ENCODE data around the gene FGF9. TPM values are rescaled to one million over a fixed set of nuclear protein-coding genes. Genes with fewer than 3 reads are reported as not detected.

The FGF9 gene
- total and polyA plus RNA-seq, 10 of the 15 experiments (the other 5 are each of a cell fraction or from before 2014, with no cell fraction given), result 0.05 to 1.5 (median 0.83) TPM

GRCh38 chr13:21689097-21689496 lies 18.2 kb downstream of the FGF9 start (continued):
- TF ChIP-seq EP300 (IDR thresholded peaks at IDR 0.05; ENCODE audit: borderline replicate concordance in 1 of 2, control insufficient read depth in 1 of 2, low read depth in 2 of 2, low read length in 2 of 2) (no peak), RUNX3 (IDR thresholded peaks at IDR 0.05; ENCODE audit: low read length) (no peak), RELB (IDR thresholded peaks at IDR 0.05; ENCODE audit: low read depth) (no peak)
- TF ChIP-seq, protein P1, sequence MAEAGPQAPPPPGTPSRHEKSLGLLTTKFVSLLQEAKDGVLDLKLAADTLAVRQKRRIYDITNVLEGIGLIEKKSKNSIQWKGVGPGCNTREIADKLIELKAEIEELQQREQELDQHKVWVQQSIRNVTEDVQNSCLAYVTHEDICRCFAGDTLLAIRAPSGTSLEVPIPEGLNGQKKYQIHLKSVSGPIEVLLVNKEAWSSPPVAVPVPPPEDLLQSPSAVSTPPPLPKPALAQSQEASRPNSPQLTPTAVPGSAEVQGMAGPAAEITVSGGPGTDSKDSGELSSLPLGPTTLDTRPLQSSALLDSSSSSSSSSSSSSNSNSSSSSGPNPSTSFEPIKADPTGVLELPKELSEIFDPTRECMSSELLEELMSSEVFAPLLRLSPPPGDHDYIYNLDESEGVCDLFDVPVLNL (IDR thresholded peaks at IDR 0.05; ENCODE audit: low read depth, low read length), result no peak

DNA sequence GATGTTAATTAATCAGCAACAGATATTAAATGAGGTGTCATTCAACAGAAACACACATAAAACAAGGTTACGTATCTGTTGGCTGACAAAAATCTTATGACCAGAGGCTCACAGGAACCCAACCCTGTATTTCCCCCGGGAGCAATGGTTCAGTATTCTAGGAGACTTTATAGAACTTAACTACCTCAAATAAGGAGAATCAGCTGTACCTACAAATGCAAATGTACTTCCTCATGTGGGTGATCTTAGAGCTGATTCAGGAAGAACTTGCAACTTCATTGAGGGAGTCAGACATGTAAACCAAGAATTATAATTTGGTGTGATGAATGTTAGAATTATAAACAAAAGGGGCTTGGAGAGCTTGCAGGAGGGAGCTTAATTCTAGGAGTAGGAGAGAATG lies 20.1 kb downstream of the FGF9 start:
- H3K27ac ChIP-seq (ENCODE audit: control insufficient read depth, insufficient read depth), result no peak overlapping the region
- ATAC-seq (no peak), FAIRE-seq (no peak), DNase-seq (ENCODE audit: low read depth, low spot score) (no peak)
- H3K9me3 ChIP-seq (replicated peaks; ENCODE audit: control insufficient read depth, insufficient read depth, low read length), result no peaks in the 10 kb centered on the region
- no peak overlapping the region for H3K4me2 ChIP-seq (ENCODE audit: control insufficient read depth, insufficient read depth)
- no peaks in the 10 kb centered on the region for H3K36me3 ChIP-seq (ENCODE audit: control insufficient read depth in 2 of 2, insufficient read depth in 2 of 2, low read length in 1 of 2)
- no peak overlapping the region for H3K9ac ChIP-seq (ENCODE audit: control insufficient read depth, insufficient read depth, low read length)
- no peaks in the 10 kb centered on the region for H3K79me2 ChIP-seq (ENCODE audit: control insufficient read depth, insufficient read depth, low read length)
- ChIA-PET CTCF (interaction anchor here (1.1 kb wide), 1 partner anchor 54 kb away, joined by 3 read pairs; no protein-coding TSS in a partner anchor), SMC1A (ENCODE audit: uncharacterized antibody, unreplicated experiment) (no interaction called here), POLR2A (no interaction called here), RAD21 (ENCODE audit: unreplicated experiment) (no interaction called here)
- H3K27me3 ChIP-seq (replicated peaks in 1 of 2; ENCODE audit: control insufficient read depth in 2 of 2, insufficient read depth in 2 of 2, low read length in 1 of 2), result no peaks in the 10 kb centered on the region; a peak in 1 of 4 replicates
- H3K4me1 ChIP-seq (ENCODE audit: control insufficient read depth, insufficient read depth, low read length), result peaks cover 3% of the 10 kb centered on the region; the same call in 1 of the 2 replicates
- H3K4me3 ChIP-seq, result no peak overlapping the region
- H4K20me1 ChIP-seq (ENCODE audit: control insufficient read depth, insufficient read depth), result no peaks in the 10 kb centered on the region
- WGBS (ENCODE audit: insufficient coverage, insufficient replicate concordance, low lambda C conversion rate, missing lambda C conversion rate), result 29% methylated on average over 2 of the region's 2 CpGs
- no peak overlapping the region for H2AFZ ChIP-seq (ENCODE audit: control insufficient read depth, low read depth, low read length)
- BruUV-seq (replicated peaks), result no TSS peak
- intact Hi-C loops (cut with micrococcal nuclease; ENCODE audit: unreplicated experiment) (no loop called here), in situ Hi-C loops (cut with MboI) (no loop called here)
- TF ChIP-seq RUNX3 (IDR thresholded peaks at IDR 0.05; ENCODE audit: low read length) (no peak), BACH1 (IDR thresholded peaks at IDR 0.05; ENCODE audit: borderline replicate concordance) (no peak), CBX5 (IDR thresholded peaks at IDR 0.05; ENCODE audit: low read depth) (no peak), USF1 (IDR thresholded peaks at IDR 0.05; ENCODE audit: borderline replicate concordance, extremely low read length, insufficient read depth, low read depth, low read length) (no peak), ZBTB11 (CRISPR knock-in tag; IDR thresholded peaks at IDR 0.05) (no peak)
- TF ChIP-seq, protein P2, sequence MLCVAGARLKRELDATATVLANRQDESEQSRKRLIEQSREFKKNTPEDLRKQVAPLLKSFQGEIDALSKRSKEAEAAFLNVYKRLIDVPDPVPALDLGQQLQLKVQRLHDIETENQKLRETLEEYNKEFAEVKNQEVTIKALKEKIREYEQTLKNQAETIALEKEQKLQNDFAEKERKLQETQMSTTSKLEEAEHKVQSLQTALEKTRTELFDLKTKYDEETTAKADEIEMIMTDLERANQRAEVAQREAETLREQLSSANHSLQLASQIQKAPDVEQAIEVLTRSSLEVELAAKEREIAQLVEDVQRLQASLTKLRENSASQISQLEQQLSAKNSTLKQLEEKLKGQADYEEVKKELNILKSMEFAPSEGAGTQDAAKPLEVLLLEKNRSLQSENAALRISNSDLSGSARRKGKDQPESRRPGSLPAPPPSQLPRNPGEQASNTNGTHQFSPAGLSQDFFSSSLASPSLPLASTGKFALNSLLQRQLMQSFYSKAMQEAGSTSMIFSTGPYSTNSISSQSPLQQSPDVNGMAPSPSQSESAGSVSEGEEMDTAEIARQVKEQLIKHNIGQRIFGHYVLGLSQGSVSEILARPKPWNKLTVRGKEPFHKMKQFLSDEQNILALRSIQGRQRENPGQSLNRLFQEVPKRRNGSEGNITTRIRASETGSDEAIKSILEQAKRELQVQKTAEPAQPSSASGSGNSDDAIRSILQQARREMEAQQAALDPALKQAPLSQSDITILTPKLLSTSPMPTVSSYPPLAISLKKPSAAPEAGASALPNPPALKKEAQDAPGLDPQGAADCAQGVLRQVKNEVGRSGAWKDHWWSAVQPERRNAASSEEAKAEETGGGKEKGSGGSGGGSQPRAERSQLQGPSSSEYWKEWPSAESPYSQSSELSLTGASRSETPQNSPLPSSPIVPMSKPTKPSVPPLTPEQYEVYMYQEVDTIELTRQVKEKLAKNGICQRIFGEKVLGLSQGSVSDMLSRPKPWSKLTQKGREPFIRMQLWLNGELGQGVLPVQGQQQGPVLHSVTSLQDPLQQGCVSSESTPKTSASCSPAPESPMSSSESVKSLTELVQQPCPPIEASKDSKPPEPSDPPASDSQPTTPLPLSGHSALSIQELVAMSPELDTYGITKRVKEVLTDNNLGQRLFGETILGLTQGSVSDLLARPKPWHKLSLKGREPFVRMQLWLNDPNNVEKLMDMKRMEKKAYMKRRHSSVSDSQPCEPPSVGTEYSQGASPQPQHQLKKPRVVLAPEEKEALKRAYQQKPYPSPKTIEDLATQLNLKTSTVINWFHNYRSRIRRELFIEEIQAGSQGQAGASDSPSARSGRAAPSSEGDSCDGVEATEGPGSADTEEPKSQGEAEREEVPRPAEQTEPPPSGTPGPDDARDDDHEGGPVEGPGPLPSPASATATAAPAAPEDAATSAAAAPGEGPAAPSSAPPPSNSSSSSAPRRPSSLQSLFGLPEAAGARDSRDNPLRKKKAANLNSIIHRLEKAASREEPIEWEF (IDR thresholded peaks at IDR 0.05; ENCODE audit: insufficient replicate concordance, low read depth, low read length), result no peak

All from GM12878 (cell line).